Transverse colon (tissue), 4 donors: ENCODE measurements around the gene LCP1.

ENCODE experiments used
- CTCF ChIP-seq, 5 experiments: fragments of 200-600 bp in 3 of 5; fragments of 450-650 bp in 2 of 5; sonication (generic) in 3 of 5; IDR thresholded peaks; 1 replicate in 2 of 5; 2 replicates in 3 of 5; pipeline ENCODE4 v1.5.1; 2016 to 2017; ENCODE audit warnings: antibody characterized with exemption in 5 of 5, inconsistent platforms in 3 of 5, mild to moderate bottlenecking in 2 of 5, moderate library complexity in 1 of 5
- EP300 ChIP-seq: sonication (generic); formaldehyde crosslinking; IDR thresholded peaks from one replicate; pipeline ENCODE4 v1.6.1; 2017; ENCODE audit warnings: antibody characterized with exemption, low read depth
- POLR2A ChIP-seq: fragments of 450-650 bp; IDR thresholded peaks from one replicate; pipeline ENCODE4 v1.6.1; 2016; ENCODE audit warnings: antibody characterized with exemption, mild to moderate bottlenecking, moderate library complexity
- POLR2AphosphoS5 ChIP-seq, 3 donors: sonication (generic); formaldehyde crosslinking; IDR thresholded peaks; one replicate each; pipeline ENCODE4 v1.6.1; 2016; ENCODE audit warnings: antibody characterized with exemption in 3 of 3

- no peak for TF ChIP-seq CTCF (IDR thresholded peaks at IDR 0.05)
- TF ChIP-seq POLR2AphosphoS5 (IDR thresholded peaks at IDR 0.05): no peak
- no peak for TF ChIP-seq POLR2A
- TF ChIP-seq EP300: no peak
These were observed 1.8 kb downstream of the LCP1 start for GRCh38 chr13:46179969-46180763.
